Muscle of leg (tissue), 11 donors: ENCODE measurements around the gene PTGFRN. TPM values are rescaled to one million over a fixed set of nuclear protein-coding genes. Genes with fewer than 3 reads are reported as not detected.

Experiments used
- DNase-seq: peaks from one replicate; pipeline ENCODE4 v3.0.0; 2013
- H3K27ac ChIP-seq: one replicate; pipeline ENCODE4 v1.5.1; 2013; ENCODE audit warnings: mild to moderate bottlenecking, low read length, control low read depth
- H3K27me3 ChIP-seq: one replicate; pipeline ENCODE4 v1.6.1; 2013; ENCODE audit warnings: low read length; ENCODE audit not compliant: control insufficient read depth, insufficient read depth
- H3K36me3 ChIP-seq: one replicate; pipeline ENCODE4 v1.6.1; 2013; ENCODE audit warnings: low read length; ENCODE audit not compliant: control insufficient read depth, insufficient read depth
- H3K4me1 ChIP-seq: one replicate; pipeline ENCODE4 v1.6.1; 2013; ENCODE audit warnings: low read length; ENCODE audit not compliant: control insufficient read depth, insufficient read depth
- H3K4me3 ChIP-seq: one replicate; pipeline ENCODE4 v1.5.1; 2013; ENCODE audit warnings: low read length, control low read depth
- H3K9me3 ChIP-seq: replicated peaks from 2 replicates; pipeline ENCODE4 v1.6.1; 2013; ENCODE audit warnings: low read depth, low read length; ENCODE audit not compliant: control insufficient read depth
- WGBS: methylation state at CpG from one replicate; pipeline ENCODE4 v1.1.5; 2013; ENCODE audit warnings: missing lambda C conversion rate; ENCODE audit not compliant: insufficient coverage; 5-methylcytosine and 5-hydroxymethylcytosine counted together
- polyA plus RNA-seq, 8 donors: library from polyadenylated mRNA; unstranded; fragments of 120-200 nt; gene quantifications; one replicate each; pipeline versions ENCODE4 v1.2.1 to v1.2.3, GENCODE V29; 2013; ENCODE audit warnings: inconsistent platforms in 1 of 8, low replicate concordance in 1 of 8; ENCODE audit not compliant: insufficient read length in 8 of 8, insufficient read depth in 1 of 8
- total RNA-seq: library from RNA; stranded (reverse); fragments of 120-200 nt; gene quantifications from one replicate; pipeline ENCODE4 v1.2.4, GENCODE V29; 2013

PTGFRN gene
- total and polyA plus RNA-seq, 9 donors = 74.1 to 157 (median 127) TPM

DNA sequence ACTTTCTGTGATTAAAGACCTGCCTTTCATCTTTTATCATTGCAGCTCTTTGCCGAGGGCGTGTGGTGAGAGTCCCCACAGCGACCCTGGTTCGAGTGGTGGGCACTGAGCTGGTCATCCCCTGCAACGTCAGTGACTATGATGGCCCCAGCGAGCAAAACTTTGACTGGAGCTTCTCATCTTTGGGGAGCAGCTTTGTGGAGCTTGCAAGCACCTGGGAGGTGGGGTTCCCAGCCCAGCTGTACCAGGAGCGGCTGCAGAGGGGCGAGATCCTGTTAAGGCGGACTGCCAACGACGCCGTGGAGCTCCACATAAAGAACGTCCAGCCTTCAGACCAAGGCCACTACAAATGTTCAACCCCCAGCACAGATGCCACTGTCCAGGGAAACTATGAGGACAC is 32.0 kb downstream of the PTGFRN start:
- no peak for DNase-seq
- H3K4me1 ChIP-seq = peaks cover 15% of the 10 kb centered on the region
- H3K36me3 ChIP-seq = peaks cover 36% of the 10 kb centered on the region
- no peak overlapping the region for H3K27ac ChIP-seq
- no peak overlapping the region for H3K4me3 ChIP-seq
- WGBS = 86% methylated on average over 7 of the region's 13 CpGs
- no peaks in the 10 kb centered on the region for H3K27me3 ChIP-seq
- H3K9me3 ChIP-seq = no peaks in the 10 kb centered on the region

GRCh38 chr1:116942344-116942743 is 32.6 kb downstream of the PTGFRN start:
- Histone ChIP-seq H3K27ac (no peak overlapping the region), H3K4me1 (peaks cover 20% of the 10 kb centered on the region), H3K4me3 (no peak overlapping the region), H3K36me3 (peaks cover 41% of the 10 kb centered on the region), H3K9me3 (no peaks in the 10 kb centered on the region), H3K27me3 (no peaks in the 10 kb centered on the region)
- DNase-seq = no peak
- WGBS = 100% methylated on average over 1 of the region's 1 CpG

- H3K27ac ChIP-seq = no peak overlapping the region
Measured at GRCh38 chr1:116943438-116943837, 33.7 kb downstream of the PTGFRN start.

GRCh38 chr1:116944613-116945012 is 34.9 kb downstream of the PTGFRN start:
- DNase-seq = no peak
- Histone ChIP-seq H3K4me3 (no peak overlapping the region), H3K9me3 (no peaks in the 10 kb centered on the region), H3K36me3 (peaks cover 48% of the 10 kb centered on the region), H3K27me3 (no peaks in the 10 kb centered on the region), H3K4me1 (peaks cover 36% of the 10 kb centered on the region), H3K27ac (no peak overlapping the region)
- 89% methylated on average over 42 of the region's 42 CpGs for WGBS

More at GRCh38 chr1:116943438-116943837, 33.7 kb downstream of the PTGFRN start:
- H3K36me3 ChIP-seq = peaks cover 42% of the 10 kb centered on the region
- H3K9me3 ChIP-seq = no peaks in the 10 kb centered on the region
- DNase-seq = no peak
- H3K27me3 ChIP-seq = no peaks in the 10 kb centered on the region
- no CpG with 5 or more reads among the region's 1 CpG for WGBS
- no peak overlapping the region for H3K4me3 ChIP-seq
- H3K4me1 ChIP-seq = peaks cover 27% of the 10 kb centered on the region

- no peak overlapping the region for H3K4me3 ChIP-seq
- DNase-seq = no peak
- H3K27ac ChIP-seq = no peak overlapping the region
- WGBS = no CpG with 5 or more reads among the region's 5 CpGs
- H3K4me1 ChIP-seq = peaks cover 40% of the 10 kb centered on the region
- H3K9me3 ChIP-seq = no peaks in the 10 kb centered on the region
- H3K36me3 ChIP-seq = peaks cover 52% of the 10 kb centered on the region
- no peaks in the 10 kb centered on the region for H3K27me3 ChIP-seq
Measured at GRCh38 chr1:116945421-116945820, 35.7 kb downstream of the PTGFRN start.

GRCh38 chr1:116945996-116946395 is 36.3 kb downstream of the PTGFRN start:
- Histone ChIP-seq H3K27ac (no peak overlapping the region), H3K9me3 (no peaks in the 10 kb centered on the region), H3K36me3 (peaks cover 52% of the 10 kb centered on the region), H3K27me3 (no peaks in the 10 kb centered on the region), H3K4me3 (no peak overlapping the region), H3K4me1 (peaks cover 46% of the 10 kb centered on the region)
- no peak for DNase-seq
- 67% methylated on average over 1 of the region's 1 CpG for WGBS

DNA sequence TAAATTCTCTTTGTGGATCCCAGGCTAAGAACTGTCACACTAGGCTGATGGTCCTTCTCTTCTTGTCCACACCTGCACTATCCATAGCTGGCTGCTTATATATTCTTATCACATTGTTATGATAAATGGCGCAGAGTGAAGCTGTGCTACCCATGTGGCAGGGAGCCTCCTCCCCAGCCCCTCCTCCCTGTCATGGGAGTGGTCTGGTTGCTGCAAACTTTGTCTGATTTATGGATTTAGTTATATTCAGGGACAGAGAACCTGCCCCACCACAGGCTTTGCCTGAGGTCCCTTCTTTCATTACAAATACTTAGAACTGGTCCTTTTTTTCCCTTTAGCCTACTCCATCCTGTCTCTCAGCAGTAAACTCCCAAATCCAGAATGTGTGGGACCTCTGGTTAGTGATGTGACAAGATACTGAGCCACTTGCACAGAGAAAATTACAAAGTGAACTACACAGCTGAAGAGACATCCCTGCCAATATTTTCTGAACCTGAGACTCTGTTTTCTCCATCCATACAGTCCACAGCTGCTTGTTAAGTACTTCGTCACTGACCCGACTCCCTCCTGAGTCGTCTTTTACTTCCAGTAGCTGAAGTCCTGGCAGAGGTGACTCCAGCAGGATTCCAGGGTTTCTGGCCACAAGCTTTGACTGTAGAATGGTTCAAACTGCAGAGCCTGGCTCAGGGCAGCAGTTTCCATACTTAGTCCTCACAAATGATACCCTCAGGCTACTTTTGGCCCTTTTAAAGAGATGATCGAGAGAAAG is 37.6 kb downstream of the PTGFRN start:
- no peaks in the 10 kb centered on the region for H3K9me3 ChIP-seq
- 23% methylated on average over 2 of the region's 5 CpGs for WGBS
- no peak overlapping the region for H3K4me3 ChIP-seq
- H3K27ac ChIP-seq = peak overlapping the region; percentile 84
- peaks cover 45% of the 10 kb centered on the region for H3K36me3 ChIP-seq
- H3K4me1 ChIP-seq = peaks cover 57% of the 10 kb centered on the region
- peak; percentile 96 for DNase-seq
- H3K27me3 ChIP-seq = no peaks in the 10 kb centered on the region

GRCh38 chr1:116948046-116948445 is 38.3 kb downstream of the PTGFRN start:
- H3K4me1 ChIP-seq = peaks cover 60% of the 10 kb centered on the region
- peak; percentile 42 for DNase-seq
- 48% methylated on average over 3 of the region's 5 CpGs for WGBS
- H3K36me3 ChIP-seq = peaks cover 43% of the 10 kb centered on the region
- H3K27ac ChIP-seq = peak overlapping the region; percentile 84
- H3K27me3 ChIP-seq = no peaks in the 10 kb centered on the region
- no peaks in the 10 kb centered on the region for H3K9me3 ChIP-seq
- no peak overlapping the region for H3K4me3 ChIP-seq

GRCh38 chr1:116948642-116949041 is 38.9 kb downstream of the PTGFRN start:
- peaks cover 64% of the 10 kb centered on the region for H3K4me1 ChIP-seq
- no peaks in the 10 kb centered on the region for H3K27me3 ChIP-seq
- no peaks in the 10 kb centered on the region for H3K9me3 ChIP-seq
- H3K27ac ChIP-seq = peak overlapping the region; percentile 11
- peaks cover 37% of the 10 kb centered on the region for H3K36me3 ChIP-seq
- DNase-seq = no peak
- no CpG with 5 or more reads among the region's 1 CpG for WGBS
- H3K4me3 ChIP-seq = no peak overlapping the region

- 91% methylated on average over 13 of the region's 21 CpGs for WGBS
- no peak for DNase-seq
- Histone ChIP-seq H3K27ac (peak overlapping the region; percentile 22), H3K9me3 (no peaks in the 10 kb centered on the region), H3K27me3 (no peaks in the 10 kb centered on the region), H3K36me3 (peaks cover 33% of the 10 kb centered on the region), H3K4me1 (peaks cover 60% of the 10 kb centered on the region), H3K4me3 (no peak overlapping the region)
Measured at GRCh38 chr1:116949213-116949985, 39.7 kb downstream of the PTGFRN start.
